HG02973 (cell line): ENCODE data around the gene GABRA5.

Experiments
- ATAC-seq: cut with Tn5 transposase; IDR thresholded peaks from one replicate; pipeline ENCODE4 v1.9.1; 2021; ENCODE audit warnings: moderate library complexity; ENCODE audit not compliant: unreplicated experiment

Gene GABRA5

GRCh38 chr15:26985050-26985449 is 118.2 kb downstream of the GABRA5 start:
- ATAC-seq: no peak

GRCh38 chr15:26996250-26996649 is 129.4 kb downstream of the GABRA5 start:
- no peak for ATAC-seq
